Nephron progenitor cell (in vitro differentiated cells): ENCODE data around the gene HS2ST1.

Experiments used
- DNase-seq: peaks from one replicate; pipeline ENCODE4 v3.0.0; 2021
- H3K27ac Mint-ChIP-seq: 2 replicates; pipeline ENCODE4 v1.8.0; 2021; ENCODE audit warnings: mild to moderate bottlenecking, moderate library complexity, mixed read lengths
- H3K27me3 Mint-ChIP-seq: 2 replicates; pipeline ENCODE4 v1.8.0; 2021; ENCODE audit warnings: mild to moderate bottlenecking, low read depth, mixed read lengths; ENCODE audit not compliant: poor library complexity
- H3K36me3 Mint-ChIP-seq: 2 replicates; pipeline ENCODE4 v1.8.0; 2021; ENCODE audit warnings: low read depth, mixed read lengths
- H3K4me1 Mint-ChIP-seq: 2 replicates; pipeline ENCODE4 v1.8.0; 2021; ENCODE audit warnings: mixed read lengths
- H3K4me3 Mint-ChIP-seq: 2 replicates; pipeline ENCODE4 v1.8.0; 2021; ENCODE audit warnings: mild to moderate bottlenecking, moderate library complexity, mixed read lengths
- H3K9me3 Mint-ChIP-seq: 2 replicates; pipeline ENCODE4 v1.8.0; 2021; ENCODE audit warnings: mild to moderate bottlenecking, moderate library complexity, mixed read lengths
- TF ChIP-seq, protein P1 (sequence below): fragments of 200-600 bp; sonication (generic); IDR thresholded peaks from 2 replicates; pipeline ENCODE4 v1.5.0; 2021; ENCODE audit warnings: antibody characterized with exemption

The HS2ST1 gene

DNA sequence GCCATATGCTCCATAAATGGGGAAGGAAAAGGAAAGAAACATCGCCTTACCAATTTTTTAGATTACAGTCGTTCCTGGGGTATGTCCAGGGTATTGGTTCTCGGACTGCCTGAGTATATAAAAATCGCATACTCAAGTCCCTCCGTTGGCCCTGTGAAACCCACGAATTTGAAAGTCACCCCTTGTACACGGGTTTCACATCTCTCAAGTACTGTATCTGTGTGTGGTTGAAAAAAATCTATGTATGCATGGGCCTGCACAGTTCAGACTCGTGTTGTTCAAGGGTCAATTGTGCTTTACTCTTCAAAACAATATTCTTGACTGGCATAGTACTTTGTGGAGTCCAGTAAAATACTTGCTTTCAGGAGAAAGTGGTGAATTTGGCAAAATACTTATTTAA lies 171.7 kb downstream of the HS2ST1 start:
- no peak overlapping the region for H3K4me3 Mint-ChIP-seq

GRCh38 chr1:87089070-87089736 lies 174.8 kb downstream of the HS2ST1 start:
- Mint-ChIP-seq H3K36me3 (peaks cover 5% of the 10 kb centered on the region), H3K4me3 (no peak overlapping the region), H3K4me1 (no peaks in the 10 kb centered on the region), H3K27ac (no peak overlapping the region), H3K27me3 (no peaks in the 10 kb centered on the region), H3K9me3 (no peaks in the 10 kb centered on the region)
- DNase-seq = no peak
- TF ChIP-seq, protein P1, sequence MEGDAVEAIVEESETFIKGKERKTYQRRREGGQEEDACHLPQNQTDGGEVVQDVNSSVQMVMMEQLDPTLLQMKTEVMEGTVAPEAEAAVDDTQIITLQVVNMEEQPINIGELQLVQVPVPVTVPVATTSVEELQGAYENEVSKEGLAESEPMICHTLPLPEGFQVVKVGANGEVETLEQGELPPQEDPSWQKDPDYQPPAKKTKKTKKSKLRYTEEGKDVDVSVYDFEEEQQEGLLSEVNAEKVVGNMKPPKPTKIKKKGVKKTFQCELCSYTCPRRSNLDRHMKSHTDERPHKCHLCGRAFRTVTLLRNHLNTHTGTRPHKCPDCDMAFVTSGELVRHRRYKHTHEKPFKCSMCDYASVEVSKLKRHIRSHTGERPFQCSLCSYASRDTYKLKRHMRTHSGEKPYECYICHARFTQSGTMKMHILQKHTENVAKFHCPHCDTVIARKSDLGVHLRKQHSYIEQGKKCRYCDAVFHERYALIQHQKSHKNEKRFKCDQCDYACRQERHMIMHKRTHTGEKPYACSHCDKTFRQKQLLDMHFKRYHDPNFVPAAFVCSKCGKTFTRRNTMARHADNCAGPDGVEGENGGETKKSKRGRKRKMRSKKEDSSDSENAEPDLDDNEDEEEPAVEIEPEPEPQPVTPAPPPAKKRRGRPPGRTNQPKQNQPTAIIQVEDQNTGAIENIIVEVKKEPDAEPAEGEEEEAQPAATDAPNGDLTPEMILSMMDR = no peak

More for the DNA sequence above, 171.7 kb downstream of the HS2ST1 start:
- no peak for DNase-seq
- H3K9me3 Mint-ChIP-seq = no peaks in the 10 kb centered on the region
- peaks cover 5% of the 10 kb centered on the region for H3K36me3 Mint-ChIP-seq
- no peaks in the 10 kb centered on the region for H3K27me3 Mint-ChIP-seq
- no peaks in the 10 kb centered on the region for H3K4me1 Mint-ChIP-seq
- no peak overlapping the region for H3K27ac Mint-ChIP-seq
- TF ChIP-seq, protein P1 = no peak

- DNase-seq = no peak
- TF ChIP-seq, protein P1 = no peak
- no peak overlapping the region for H3K4me3 Mint-ChIP-seq
- H3K27me3 Mint-ChIP-seq = no peaks in the 10 kb centered on the region
- no peaks in the 10 kb centered on the region for H3K4me1 Mint-ChIP-seq
- no peak overlapping the region for H3K27ac Mint-ChIP-seq
- H3K36me3 Mint-ChIP-seq = peaks cover 5% of the 10 kb centered on the region
- no peaks in the 10 kb centered on the region for H3K9me3 Mint-ChIP-seq
Measured at GRCh38 chr1:87089823-87090222, 175.4 kb downstream of the HS2ST1 start.

- DNase-seq = no peak
- Mint-ChIP-seq H3K36me3 (peaks cover 7% of the 10 kb centered on the region), H3K4me1 (no peaks in the 10 kb centered on the region), H3K27ac (no peak overlapping the region), H3K27me3 (no peaks in the 10 kb centered on the region), H3K4me3 (no peak overlapping the region), H3K9me3 (no peaks in the 10 kb centered on the region)
- TF ChIP-seq, protein P1 = no peak
Measured at GRCh38 chr1:87091425-87091824, 177.0 kb downstream of the HS2ST1 start.

GRCh38 chr1:87092846-87093245 lies 178.4 kb downstream of the HS2ST1 start:
- Mint-ChIP-seq H3K4me1 (peaks cover 4% of the 10 kb centered on the region), H3K27ac (no peak overlapping the region), H3K4me3 (no peak overlapping the region), H3K27me3 (no peaks in the 10 kb centered on the region), H3K36me3 (peaks cover 19% of the 10 kb centered on the region), H3K9me3 (no peaks in the 10 kb centered on the region)
- TF ChIP-seq, protein P1 = no peak
- DNase-seq = no peak

GRCh38 chr1:87093286-87093685 lies 178.9 kb downstream of the HS2ST1 start:
- no peak for DNase-seq
- Mint-ChIP-seq H3K27me3 (no peaks in the 10 kb centered on the region), H3K4me1 (peaks cover 4% of the 10 kb centered on the region), H3K9me3 (no peaks in the 10 kb centered on the region), H3K36me3 (peaks cover 19% of the 10 kb centered on the region), H3K4me3 (no peak overlapping the region), H3K27ac (no peak overlapping the region)
- TF ChIP-seq, protein P1 = no peak
